ENCODE measurements around the gene SHLD2.
"Not testable (repeated sequence)": the region's sequence is repeated elsewhere in the genome, so short reads cannot be mapped to it uniquely, and the experiment has no call there.

GRCh38 chr10:87151516-87151915, 56.5 kb downstream of the SHLD2 start:
- TF ChIP-seq, protein P1, sequence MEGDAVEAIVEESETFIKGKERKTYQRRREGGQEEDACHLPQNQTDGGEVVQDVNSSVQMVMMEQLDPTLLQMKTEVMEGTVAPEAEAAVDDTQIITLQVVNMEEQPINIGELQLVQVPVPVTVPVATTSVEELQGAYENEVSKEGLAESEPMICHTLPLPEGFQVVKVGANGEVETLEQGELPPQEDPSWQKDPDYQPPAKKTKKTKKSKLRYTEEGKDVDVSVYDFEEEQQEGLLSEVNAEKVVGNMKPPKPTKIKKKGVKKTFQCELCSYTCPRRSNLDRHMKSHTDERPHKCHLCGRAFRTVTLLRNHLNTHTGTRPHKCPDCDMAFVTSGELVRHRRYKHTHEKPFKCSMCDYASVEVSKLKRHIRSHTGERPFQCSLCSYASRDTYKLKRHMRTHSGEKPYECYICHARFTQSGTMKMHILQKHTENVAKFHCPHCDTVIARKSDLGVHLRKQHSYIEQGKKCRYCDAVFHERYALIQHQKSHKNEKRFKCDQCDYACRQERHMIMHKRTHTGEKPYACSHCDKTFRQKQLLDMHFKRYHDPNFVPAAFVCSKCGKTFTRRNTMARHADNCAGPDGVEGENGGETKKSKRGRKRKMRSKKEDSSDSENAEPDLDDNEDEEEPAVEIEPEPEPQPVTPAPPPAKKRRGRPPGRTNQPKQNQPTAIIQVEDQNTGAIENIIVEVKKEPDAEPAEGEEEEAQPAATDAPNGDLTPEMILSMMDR (IDR thresholded peaks at IDR 0.05; ENCODE audit: low read length), result not testable (repeated sequence)
- not testable (repeated sequence) for TF ChIP-seq EZH2phosphoT487 (IDR thresholded peaks at IDR 0.05; ENCODE audit: low read length)

Measured in MM.1S (cell line).